Measurements from ENCODE around the gene RNASE7.

RNASE7 gene

GRCh38 chr14:21069388-21070082, 27.4 kb downstream of the RNASE7 start:
- peak; percentile 25 for DNase-seq

DNA sequence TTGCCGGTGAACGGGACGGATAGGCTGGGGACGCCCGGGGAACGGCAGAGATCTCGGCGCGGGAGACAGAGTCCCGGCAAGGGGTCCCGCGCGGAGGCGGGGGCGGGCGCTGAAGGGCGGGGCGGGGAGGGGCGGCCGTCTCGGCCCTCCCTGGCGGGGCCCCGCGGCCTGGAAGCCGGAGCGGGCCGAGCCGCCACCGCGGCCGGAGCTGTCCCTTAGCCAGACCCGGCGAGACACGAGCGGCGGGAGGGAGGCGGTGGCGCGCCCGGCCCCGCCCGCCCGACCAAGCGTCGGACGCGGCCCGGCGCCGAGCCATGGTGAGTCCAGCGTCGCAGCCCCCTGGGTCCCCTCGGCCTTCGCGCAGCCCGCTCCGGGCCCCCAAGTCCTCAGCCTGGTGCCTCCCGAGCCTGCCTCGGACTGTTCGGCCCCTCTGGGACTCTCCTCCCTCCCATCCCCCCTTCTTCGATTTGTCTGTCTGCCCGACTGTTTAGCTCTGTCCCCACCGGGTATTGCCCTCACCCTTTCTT, 28.0 kb downstream of the RNASE7 start, which contains the start of gene ARHGEF40:
TSS of gene ARHGEF40 (plus strand) at position 222 of the 527 bp plus-strand sequence. CDS start at position 315, 93 bp downstream.
- no peak for DNase-seq

DNA sequence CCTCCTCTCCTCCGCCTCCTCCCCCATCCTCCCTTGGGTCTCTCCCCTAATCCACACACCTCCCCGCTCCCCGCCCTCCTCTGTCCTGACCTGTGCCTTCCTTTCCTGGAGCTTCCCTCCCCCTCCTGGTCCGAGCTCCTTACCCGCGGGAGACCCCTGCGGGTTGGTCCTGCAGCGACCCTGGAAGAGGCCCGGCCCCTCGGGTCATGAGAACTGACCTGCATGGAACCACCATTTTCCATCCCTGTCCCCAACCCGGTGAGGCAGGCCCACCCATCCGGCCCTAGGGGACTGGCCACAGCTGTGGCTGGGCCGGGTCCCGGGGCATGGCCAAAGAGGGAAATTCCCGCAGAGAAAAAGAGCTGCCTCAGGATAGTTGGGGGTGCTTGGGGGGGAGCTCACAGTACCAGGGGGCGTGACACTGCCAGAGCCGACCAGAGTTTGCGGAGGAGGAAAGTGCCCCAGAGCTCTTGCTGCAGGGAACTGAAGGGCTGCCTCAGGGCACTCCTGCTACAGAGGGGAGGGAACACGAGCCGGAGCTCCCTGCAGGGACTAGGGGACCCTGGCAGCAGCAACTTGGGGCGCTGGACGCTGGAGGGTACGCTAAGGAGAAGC, 28.6 kb downstream of the RNASE7 start:
- no peak for DNase-seq

DNA sequence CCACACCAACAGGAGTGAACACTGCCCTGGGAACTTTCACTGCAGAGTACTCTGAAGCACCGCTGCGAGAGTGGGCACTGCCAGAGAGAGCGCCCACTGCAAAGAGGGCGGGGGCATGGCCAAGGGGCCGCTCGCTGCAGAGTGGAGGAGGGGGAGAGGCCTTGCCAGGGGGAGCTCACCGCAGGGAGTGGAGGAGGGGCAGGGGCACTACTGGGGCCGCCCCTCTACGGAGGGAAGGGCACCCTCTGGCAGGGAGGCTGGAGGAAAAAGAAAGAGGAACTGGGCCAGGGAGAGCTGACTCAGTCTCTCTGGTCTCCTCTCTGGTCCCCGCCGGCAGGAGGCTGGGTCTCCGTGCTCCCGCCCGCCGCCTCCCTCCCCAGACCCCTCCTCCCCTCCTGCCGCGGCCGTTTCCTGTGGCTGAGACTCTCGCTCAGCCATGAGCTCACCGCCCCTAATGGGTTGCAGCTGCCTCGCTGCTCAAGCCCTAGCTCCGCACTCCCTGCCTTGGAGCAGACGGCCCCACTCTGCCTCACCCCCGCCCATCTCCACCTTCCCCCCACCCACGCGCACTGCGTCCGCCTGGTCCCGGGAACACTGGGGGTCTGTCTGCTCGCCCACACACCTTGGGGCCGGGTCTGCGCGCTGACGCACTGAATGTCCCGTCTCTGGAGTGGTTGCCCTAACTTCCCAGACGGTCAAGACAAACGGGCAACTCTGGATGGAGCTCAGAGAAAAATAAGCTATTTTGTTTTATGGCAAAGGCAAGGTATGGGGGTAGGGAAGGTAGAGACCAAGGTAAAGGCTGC, 29.3 kb downstream of the RNASE7 start:
- peak; percentile 39 for DNase-seq

- DNase-seq, result no peak
These were observed 29.9 kb downstream of the RNASE7 start for GRCh38 chr14:21072031-21072473.

- no peak for DNase-seq
These were observed 30.7 kb downstream of the RNASE7 start for GRCh38 chr14:21072781-21073339.

DNA sequence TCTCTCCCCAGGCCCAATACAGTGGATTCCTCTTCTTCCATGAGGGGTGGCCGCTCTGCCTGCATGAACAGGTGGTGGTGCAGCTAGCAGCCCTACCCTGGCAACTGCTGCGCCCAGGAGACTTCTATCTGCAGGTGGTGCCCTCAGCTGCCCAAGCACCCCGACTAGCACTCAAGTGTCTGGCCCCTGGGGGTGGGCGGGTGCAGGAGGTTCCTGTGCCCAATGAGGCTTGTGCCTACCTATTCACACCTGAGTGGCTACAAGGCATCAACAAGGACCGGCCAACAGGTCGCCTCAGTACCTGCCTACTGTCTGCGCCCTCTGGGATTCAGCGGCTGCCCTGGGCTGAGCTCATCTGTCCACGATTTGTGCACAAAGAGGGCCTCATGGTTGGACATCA, 31.8 kb downstream of the RNASE7 start:
- DNase-seq, result no peak

- no peak for DNase-seq
These were observed 32.5 kb downstream of the RNASE7 start for GRCh38 chr14:21074398-21075272.

GRCh38 chr14:21075719-21076437, 33.7 kb downstream of the RNASE7 start:
- DNase-seq, result no peak

- DNase-seq, result no peak
These were observed 35.5 kb downstream of the RNASE7 start for GRCh38 chr14:21077672-21078071.

DNA sequence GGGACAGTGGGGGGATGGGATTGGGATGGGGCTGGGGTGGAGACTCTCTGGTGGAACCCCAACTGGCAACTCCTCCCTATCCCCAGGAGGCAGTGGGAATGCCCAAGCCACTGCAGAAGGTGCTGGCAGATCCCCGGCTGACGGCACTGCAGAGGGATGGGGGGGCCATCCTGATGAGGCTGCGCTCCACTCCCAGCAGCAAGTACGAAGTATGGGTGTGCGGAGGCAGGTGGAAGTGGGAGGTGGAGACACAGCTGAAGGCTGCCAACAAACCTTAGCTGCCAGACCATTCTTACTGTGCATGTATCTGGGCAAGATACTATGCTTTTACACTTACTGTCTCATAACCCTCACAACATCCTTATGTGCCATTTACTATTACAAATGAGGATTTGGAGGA, 36.1 kb downstream of the RNASE7 start:
- DNase-seq, result no peak

GRCh38 chr14:21078726-21079125, 36.6 kb downstream of the RNASE7 start:
- DNase-seq, result no peak

DNA sequence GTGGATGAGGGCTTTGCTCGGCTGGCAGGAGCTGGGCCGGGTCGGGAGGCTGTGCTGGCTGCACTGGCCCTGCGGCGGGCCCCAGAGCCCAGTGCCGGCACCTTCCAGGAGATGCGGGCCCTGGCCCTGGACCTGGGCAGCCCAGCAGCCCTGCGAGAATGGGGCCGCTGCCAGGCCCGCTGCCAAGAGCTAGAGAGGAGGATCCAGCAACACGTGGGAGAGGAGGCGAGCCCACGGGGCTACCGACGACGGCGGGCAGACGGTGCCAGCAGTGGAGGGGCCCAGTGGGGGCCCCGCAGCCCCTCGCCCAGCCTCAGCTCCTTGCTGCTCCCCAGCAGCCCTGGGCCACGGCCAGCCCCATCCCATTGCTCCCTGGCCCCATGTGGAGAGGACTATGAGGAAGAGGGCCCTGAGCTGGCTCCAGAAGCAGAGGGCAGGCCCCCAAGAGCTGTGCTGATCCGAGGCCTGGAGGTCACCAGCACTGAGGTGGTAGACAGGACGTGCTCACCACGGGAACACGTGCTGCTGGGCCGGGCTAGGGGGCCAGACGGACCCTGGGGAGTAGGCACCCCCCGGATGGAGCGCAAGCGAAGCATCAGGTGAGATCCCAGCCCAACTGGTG, 39.5 kb downstream of the RNASE7 start:
- DNase-seq, result no peak

GRCh38 chr14:21083565-21084325, 41.6 kb downstream of the RNASE7 start:
- DNase-seq, result no peak

DNA sequence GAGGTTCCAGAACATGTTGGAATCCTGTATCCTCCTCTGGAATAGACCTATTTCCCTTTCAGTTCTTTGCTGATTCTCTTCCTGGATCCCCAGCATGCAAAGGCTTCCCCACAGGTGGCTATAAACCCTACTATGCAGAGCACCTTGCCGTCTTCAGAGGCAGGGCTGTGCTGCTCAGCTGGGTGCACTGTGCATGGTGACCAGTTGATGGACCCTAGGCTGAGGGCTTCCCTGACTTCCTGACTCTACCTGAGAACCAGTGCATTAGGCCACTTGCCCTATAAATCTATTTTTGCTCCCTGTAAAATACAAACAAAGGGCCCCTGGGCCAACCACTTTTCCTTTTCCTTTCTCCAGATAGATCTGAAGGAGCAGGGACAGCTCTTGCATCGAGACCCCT, 42.2 kb downstream of the RNASE7 start:
- no peak for DNase-seq

- no peak for DNase-seq
These were observed 43.1 kb downstream of the RNASE7 start for GRCh38 chr14:21084998-21085853.

- DNase-seq, result no peak
These were observed 44.7 kb downstream of the RNASE7 start for GRCh38 chr14:21086908-21087293.

GRCh38 chr14:21087294-21088091, 45.3 kb downstream of the RNASE7 start:
- DNase-seq, result peak; percentile 65
